Fibroblast of mammary gland (primary cell): Measurements from ENCODE around the gene GNB1.

Experiments
- DNase-seq: peaks from one replicate; pipeline ENCODE4 v3.0.0-alpha.2; 2010; ENCODE audit warnings: low read depth
- H3K4me3 ChIP-seq: 2 replicates; pipeline ENCODE4 v1.5.1; 2011; ENCODE audit warnings: low read depth, mild to moderate bottlenecking, low read length, moderate library complexity; ENCODE audit not compliant: control insufficient read depth
- TF ChIP-seq, protein P1 (sequence below): conservative IDR thresholded peaks from 2 replicates; pipeline ENCODE4 v1.5.1; 2011; ENCODE audit warnings: low read depth, low read length, inconsistent platforms; ENCODE audit not compliant: control insufficient read depth, insufficient read depth

GNB1 gene

DNA sequence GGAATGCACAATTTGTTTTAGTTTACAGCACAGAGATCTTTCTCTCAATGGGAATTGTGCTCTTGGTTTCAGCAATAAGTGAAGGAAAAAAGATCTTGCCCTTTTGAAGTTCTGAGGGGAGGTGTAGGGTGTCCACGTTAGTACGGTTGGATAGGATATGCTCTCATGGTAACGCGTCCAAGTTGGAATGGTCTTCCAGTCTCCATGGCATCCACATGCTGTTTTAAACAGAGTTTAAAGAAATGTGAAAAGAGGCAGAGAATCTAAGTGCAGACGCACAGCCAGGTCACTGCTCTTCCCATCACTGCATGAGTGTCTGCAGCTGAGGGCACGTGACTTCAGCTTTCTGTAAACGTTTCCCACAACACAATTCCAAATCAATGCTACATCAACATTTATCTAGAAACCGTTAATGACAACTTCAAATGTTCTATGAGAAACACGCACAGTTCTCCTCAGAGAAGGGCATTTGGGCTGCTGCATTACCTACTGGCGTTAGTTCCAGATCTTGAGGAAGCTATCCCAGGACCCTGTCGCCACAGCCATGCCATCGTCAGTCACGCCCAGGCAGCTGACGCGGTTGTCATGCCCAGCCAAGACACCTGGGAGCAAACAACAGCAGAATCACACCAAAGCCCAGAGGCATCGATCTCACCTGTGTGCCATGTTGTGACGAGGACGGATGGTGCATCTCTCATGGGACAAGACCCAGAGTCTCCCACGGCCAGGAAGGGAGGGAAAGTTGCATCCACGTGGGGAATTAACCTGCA lies 103.9 kb downstream of the GNB1 start:
- H3K4me3 ChIP-seq, result no peak overlapping the region
- TF ChIP-seq, protein P1, sequence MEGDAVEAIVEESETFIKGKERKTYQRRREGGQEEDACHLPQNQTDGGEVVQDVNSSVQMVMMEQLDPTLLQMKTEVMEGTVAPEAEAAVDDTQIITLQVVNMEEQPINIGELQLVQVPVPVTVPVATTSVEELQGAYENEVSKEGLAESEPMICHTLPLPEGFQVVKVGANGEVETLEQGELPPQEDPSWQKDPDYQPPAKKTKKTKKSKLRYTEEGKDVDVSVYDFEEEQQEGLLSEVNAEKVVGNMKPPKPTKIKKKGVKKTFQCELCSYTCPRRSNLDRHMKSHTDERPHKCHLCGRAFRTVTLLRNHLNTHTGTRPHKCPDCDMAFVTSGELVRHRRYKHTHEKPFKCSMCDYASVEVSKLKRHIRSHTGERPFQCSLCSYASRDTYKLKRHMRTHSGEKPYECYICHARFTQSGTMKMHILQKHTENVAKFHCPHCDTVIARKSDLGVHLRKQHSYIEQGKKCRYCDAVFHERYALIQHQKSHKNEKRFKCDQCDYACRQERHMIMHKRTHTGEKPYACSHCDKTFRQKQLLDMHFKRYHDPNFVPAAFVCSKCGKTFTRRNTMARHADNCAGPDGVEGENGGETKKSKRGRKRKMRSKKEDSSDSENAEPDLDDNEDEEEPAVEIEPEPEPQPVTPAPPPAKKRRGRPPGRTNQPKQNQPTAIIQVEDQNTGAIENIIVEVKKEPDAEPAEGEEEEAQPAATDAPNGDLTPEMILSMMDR, result no peak
- no peak for DNase-seq

DNA sequence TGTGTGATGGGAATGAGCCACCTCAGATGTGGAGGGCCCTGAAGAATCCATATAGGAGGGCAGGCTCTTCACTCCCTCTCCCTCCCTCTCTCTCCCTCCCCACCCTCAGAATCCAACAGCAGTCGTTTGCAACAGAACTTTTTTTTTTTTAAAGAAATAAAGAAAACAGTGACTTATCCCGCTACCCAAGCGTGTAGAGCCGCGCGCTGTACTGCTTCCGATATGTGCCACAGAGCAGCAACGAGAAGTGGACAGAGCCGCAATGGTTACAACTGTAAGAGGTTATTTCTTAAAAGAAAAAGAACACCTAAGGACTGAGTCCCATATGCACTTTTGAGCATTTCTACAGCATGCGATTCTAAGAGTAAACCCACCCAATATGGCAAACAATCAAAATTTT lies 105.2 kb downstream of the GNB1 start:
- DNase-seq, result no peak
- TF ChIP-seq, protein P1, result no peak
- no peak overlapping the region for H3K4me3 ChIP-seq

DNA sequence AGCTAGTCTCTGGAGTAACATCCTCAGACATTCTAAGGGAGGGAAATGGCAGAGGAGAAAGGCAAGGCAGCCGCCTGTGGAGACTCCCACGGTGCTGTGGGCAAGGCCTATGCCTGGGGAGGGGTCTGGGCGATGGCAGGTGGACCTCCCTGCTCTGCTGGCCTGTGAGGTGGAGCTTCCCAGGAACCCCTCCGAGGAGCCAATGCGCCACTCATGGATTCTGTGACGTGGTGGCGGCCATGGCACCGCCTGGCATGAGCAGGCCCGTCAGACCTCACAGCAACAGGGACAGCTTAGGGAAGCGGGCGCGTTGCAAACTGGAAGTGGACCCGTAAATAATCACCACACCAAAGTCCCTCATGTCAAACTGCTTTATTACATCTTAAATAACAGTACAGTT lies 106.0 kb downstream of the GNB1 start:
- H3K4me3 ChIP-seq, result no peak overlapping the region
- TF ChIP-seq, protein P1, result no peak
- no peak for DNase-seq

DNA sequence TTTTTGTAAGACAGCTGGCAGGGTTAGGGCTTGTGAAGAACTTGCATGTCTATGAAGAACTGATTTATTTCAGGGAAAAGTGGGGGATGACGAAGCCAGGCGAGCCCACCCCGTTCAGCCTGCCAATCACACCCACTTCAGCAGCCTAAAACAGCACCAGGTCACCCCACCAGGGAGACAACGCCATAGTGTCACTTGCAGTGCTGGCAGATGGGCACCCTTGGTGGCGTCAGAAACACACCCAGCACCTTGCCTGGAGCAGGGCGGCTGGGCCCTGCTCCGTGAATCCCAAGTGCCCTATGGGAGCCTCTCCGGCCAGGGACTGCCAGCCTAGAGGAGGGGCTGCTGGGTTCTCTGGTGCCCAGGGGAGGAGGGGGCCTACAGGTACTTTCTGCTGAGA lies 107.6 kb downstream of the GNB1 start:
- no peak for DNase-seq
- H3K4me3 ChIP-seq, result no peak overlapping the region
- TF ChIP-seq, protein P1, result no peak

DNA sequence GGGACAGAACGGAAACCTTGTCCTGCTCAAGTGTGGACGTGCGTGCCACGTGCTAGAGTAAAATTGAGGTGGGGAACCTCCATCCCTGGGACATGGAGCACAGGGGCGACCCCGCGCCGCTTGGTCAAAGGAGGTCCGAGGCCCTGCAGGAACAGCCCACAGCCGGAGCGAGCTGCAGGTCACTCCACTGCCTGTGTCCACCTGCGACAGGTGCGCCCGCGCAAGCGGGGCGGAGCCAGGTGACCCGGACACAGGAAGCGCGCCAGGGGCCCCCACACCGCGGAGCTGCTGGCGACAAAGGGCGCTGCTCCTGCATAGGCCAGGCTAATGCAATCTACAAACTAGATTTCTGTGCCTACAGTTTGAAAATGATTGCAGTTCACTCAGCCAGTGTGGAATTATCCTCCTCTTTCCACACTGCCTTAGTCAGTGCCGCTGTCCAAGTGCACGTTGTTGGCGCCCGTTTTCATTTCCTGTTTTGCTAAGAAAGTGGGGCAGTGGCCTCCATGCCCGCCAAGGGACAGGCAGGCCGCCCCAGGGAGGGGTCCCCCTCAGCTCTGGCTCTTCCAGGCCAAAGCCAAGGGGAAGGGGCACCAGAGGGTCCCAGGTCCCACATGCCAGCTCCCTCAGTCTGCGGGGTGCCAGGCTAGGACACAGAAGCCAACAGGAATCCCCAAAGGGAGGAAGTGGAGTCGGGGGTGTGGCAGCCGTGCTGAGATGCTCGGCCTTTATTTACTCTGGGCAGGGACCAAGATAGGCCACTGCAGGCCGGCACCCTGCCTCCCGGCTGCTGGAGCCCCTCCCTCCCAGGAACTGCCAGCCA lies 108.3 kb downstream of the GNB1 start:
- TF ChIP-seq, protein P1, result no peak
- H3K4me3 ChIP-seq, result no peak overlapping the region
- DNase-seq, result peak; percentile 72

DNA sequence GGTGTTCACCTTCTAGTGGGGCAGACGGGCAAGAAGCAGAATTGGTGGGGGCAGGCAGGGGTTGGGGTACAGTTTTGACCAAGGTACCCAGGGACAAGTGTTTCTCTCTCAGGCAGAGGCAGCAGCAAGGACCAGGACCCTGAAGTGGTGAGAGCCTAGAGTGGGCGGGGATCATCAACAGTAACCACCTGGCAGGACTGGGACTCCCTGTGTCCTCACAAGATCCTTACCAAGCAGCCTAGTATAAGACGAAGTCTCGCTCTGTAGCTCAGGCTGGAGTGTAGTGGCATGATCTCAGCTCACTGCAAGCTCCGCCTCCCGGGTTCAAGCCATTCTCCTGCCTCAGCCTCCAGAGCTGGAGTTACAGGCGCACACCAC lies 109.4 kb downstream of the GNB1 start:
- H3K4me3 ChIP-seq, result no peak overlapping the region
- peak; percentile 27 for DNase-seq
- TF ChIP-seq, protein P1, result no peak
